HG03439 (cell line): ENCODE data around the gene TNNI3K.

Experiments used
- ATAC-seq: cut with Tn5 transposase; IDR thresholded peaks from one replicate; pipeline ENCODE4 v1.9.1; 2021; ENCODE audit warnings: mild to moderate bottlenecking, moderate library complexity; ENCODE audit not compliant: unreplicated experiment

Gene TNNI3K

GRCh38 chr1:74548961-74549750 lies 314.0 kb downstream of the TNNI3K start:
- no peak for ATAC-seq

GRCh38 chr1:74549932-74550331 lies 314.7 kb downstream of the TNNI3K start:
- ATAC-seq = no peak

- ATAC-seq = no peak
Measured at GRCh38 chr1:74570797-74571492, 335.8 kb downstream of the TNNI3K start.

- ATAC-seq = no peak
Measured at GRCh38 chr1:74571493-74571800, 336.3 kb downstream of the TNNI3K start.

- no peak for ATAC-seq
Measured at GRCh38 chr1:74571891-74572290, 336.7 kb downstream of the TNNI3K start.

GRCh38 chr1:74578101-74578500 lies 342.9 kb downstream of the TNNI3K start:
- no peak for ATAC-seq

- peak; percentile 99 for ATAC-seq
Measured at GRCh38 chr1:74579425-74579824, 344.2 kb downstream of the TNNI3K start.

GRCh38 chr1:74583397-74583796 lies 348.2 kb downstream of the TNNI3K start:
- ATAC-seq = no peak

- no peak for ATAC-seq
Measured at GRCh38 chr1:74584185-74584584, 349.0 kb downstream of the TNNI3K start.

- no peak for ATAC-seq
Measured at GRCh38 chr1:74586253-74586897, 351.2 kb downstream of the TNNI3K start.

- ATAC-seq = no peak
Measured at GRCh38 chr1:74587888-74588287, 352.7 kb downstream of the TNNI3K start.

GRCh38 chr1:74590288-74590687 lies 355.1 kb downstream of the TNNI3K start:
- ATAC-seq = no peak

GRCh38 chr1:74591949-74592348 lies 356.8 kb downstream of the TNNI3K start:
- ATAC-seq = no peak

GRCh38 chr1:74592580-74593355 lies 357.6 kb downstream of the TNNI3K start:
- no peak for ATAC-seq
